GM12891 (cell line): ENCODE results near the gene ATP13A2.

ENCODE experiments used
- PAX5 ChIP-seq: IDR thresholded peaks from 2 replicates; pipeline ENCODE4 v1.6.1; 2011; ENCODE audit warnings: low read length, moderate library complexity, mild to moderate bottlenecking; ENCODE audit not compliant: insufficient read depth, severe bottlenecking
- POLR2A ChIP-seq: IDR thresholded peaks from 2 replicates; pipeline ENCODE4 v1.6.1; 2011; ENCODE audit warnings: low read depth, low read length, control low read depth
- SPI1 ChIP-seq: IDR thresholded peaks from 2 replicates; pipeline ENCODE4 v1.6.1; 2011; ENCODE audit warnings: low read depth, low read length, control low read depth
- TAF1 ChIP-seq: IDR thresholded peaks from 2 replicates; pipeline ENCODE4 v1.6.1; 2011; ENCODE audit warnings: low read depth, low read length, control low read depth

DNA sequence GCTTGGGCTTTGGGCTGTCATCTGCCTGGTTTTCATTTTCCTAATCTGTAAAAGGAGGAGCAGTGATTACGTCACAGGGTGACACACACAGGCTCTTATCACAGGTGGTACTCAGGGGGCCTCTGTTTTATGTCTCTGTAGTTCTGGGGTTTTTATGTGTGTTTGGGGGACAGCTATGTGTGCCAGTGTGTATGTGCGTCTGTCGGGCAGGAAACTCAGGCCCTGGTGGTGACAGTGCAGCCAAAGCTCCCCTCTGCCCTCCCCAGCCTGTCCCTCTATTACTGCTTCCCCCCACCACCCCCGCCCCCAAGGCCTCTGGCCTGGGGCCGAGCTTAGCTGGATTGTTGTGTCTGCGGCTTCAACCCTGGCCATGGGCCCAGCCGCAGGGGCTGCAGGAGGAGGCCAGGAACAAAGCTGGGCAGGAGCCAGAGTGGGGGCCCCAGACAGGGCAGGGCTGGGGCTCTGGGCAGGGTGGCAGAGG lies 44.6 kb downstream of the ATP13A2 start:
- TF ChIP-seq TAF1: no peak
- TF ChIP-seq POLR2A: no peak
- no peak for TF ChIP-seq SPI1
- TF ChIP-seq PAX5: no peak
